Globus pallidus (tissue), 1 donor: ENCODE data around the gene FAM234A.
A peak's percentile ranks its signal among the peaks of the same experiment; 100 is the strongest.
"Not testable (repeated sequence)": the region's sequence is repeated elsewhere in the genome, so short reads cannot be mapped to it uniquely, and the experiment has no call there.

Source experiments
- DNase-seq: peaks from one replicate; pipeline ENCODE4 v3.0.0-alpha.2; 2015; ENCODE audit warnings: low spot score

Gene FAM234A, protein sequence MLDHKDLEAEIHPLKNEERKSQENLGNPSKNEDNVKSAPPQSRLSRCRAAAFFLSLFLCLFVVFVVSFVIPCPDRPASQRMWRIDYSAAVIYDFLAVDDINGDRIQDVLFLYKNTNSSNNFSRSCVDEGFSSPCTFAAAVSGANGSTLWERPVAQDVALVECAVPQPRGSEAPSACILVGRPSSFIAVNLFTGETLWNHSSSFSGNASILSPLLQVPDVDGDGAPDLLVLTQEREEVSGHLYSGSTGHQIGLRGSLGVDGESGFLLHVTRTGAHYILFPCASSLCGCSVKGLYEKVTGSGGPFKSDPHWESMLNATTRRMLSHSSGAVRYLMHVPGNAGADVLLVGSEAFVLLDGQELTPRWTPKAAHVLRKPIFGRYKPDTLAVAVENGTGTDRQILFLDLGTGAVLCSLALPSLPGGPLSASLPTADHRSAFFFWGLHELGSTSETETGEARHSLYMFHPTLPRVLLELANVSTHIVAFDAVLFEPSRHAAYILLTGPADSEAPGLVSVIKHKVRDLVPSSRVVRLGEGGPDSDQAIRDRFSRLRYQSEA

DNA sequence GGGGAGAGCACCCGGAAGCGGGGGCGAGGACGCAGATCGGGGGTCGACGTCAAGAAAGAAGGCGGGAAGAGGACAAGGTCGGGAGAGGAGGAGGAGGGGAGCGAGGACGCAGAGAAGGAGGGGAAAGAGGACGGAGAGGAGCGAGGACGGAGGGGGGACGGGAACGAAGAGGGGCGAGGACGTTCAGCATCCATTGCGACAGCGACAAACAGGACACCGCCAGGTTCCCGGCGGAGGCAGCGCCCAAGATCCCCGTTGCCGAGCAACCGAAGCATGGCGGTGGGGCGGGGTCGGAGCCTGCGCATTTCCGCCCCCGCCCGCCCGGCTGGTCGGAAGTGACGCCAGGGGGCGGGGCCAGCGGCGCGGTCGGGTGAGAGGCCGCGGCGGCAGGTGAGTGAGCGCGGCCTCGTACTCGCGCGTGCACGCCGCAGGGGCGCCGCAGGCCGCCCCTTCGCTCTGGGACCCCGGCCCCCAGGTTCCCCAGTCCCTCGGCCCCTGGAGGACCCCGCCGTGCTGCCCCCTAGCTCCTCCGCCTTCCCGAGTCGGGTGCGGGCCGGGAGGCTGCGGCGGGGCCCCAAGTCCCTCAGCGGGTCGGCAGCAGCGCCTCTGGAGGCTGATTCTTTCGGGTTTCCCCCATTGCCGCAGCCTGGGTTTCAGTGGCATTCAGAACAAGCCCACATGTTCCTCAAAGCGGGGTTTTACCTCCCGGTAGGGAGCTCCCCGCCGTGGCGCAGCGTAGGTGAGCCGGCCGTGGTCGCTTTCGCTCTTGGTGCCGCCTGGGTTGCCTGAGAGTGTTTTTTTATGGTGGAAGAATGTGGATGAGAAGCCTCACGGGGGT is at the start of gene FAM234A:
TSS of gene FAM234A (plus strand) at position 354 of the 838 bp plus-strand sequence. CDS start 19,593 bp downstream, outside the sequence.
- peak; percentile 92 for DNase-seq

DNA sequence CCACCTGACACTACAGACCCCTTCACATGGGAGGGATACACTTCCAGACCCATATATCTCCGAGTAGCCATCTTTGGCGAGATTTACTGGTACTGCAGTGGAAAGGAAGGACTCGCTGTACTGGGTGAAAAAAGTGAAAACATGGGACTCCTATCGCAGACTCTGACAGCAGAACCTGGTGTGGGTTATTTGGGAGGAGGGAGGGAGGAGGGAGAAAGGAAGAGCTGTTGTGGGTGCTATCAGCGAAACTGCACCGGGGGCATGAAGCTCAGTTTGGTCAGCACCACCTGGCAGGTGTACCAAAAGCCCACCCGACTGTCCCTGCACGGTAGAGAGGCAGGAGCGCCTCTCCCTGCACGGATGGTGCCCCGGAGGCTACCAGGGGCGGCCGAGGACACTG is 49.4 kb upstream of the FAM234A start:
- DNase-seq, result no peak

DNA sequence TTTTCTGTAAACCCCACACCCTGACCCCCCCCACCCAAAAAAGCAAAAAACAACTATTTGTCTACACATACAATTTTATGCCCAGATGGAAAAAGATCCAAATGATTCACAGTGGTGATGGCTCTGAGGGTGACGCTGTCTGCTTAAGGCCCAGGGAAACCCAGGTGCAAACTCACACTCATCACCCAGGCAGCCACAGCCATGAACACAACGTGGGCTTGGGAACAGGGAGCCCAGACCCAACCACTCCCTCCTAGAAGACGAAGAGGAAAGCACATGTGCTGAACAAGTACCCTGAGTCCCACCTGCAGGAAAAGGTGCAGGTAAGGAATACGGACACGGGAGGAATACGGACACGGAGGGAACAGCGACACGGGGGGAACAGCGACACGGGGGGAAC is 48.9 kb upstream of the FAM234A start:
- DNase-seq, result no peak

DNA sequence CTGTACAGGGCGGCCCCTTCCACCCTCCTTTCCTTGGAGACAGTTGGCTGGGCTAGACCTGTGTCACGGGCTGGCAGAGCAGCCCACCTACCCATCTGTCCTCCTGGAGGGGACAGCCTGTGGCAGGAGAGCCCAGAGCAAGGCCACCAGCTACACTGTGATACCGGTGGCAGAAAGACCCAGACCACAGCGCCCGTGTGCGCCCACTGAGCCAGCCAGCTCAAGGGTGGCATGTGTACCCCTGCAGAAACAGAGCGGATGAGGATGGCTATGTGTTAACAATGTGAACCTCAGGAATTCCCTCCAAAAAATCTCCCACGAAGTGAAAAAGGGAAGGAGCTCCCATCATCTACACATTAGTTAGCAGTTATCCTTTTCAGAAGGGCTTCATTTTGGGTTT is 47.3 kb upstream of the FAM234A start:
- DNase-seq, result no peak

DNA sequence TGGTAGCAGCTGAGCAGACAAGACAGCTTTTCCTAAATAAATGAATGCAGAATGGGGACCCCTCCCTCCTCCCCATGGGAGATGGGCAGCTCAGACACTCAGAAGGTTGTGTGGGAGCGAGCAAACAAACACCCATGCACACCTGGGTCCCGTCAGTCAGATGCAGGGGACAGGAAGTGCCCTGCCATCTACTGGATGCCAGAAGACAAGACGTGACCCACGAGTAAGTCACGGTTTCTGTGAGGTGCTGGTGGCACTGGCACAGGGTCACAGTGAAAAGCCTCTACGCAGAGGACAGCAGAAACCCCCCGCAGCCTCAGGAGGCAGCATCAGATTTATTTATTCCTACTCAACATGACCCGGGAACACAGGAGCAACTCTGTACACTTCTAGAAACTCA is 45.9 kb upstream of the FAM234A start:
- DNase-seq, result no peak

DNA sequence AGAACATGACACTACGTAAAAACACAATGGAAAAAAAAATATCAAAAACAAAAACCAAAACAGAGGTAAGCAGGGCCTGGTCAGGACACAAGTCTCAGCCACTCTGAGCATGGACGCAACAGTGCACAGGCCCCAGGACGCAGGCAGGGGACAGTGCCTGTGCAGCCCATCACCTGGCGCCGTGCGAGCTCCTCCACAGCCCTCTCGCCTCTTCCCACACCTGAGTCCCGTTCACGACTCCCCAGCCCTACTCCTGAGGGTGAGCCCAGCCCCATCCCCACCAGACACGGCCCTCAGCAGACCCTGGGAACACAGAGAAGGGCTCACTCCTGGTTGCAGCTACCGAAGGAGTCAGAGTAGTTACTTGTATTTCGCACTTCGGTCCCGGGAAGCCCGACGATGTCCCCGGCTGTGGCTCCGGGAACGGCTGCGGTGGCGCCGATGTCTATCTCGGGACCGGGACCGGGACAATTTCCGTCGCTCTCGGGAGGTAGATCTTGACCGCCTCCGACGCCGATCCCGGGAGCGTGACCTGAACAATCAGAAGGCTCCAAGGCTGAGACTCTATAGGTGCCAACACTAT is 44.9 kb upstream of the FAM234A start:
- no peak for DNase-seq

DNA sequence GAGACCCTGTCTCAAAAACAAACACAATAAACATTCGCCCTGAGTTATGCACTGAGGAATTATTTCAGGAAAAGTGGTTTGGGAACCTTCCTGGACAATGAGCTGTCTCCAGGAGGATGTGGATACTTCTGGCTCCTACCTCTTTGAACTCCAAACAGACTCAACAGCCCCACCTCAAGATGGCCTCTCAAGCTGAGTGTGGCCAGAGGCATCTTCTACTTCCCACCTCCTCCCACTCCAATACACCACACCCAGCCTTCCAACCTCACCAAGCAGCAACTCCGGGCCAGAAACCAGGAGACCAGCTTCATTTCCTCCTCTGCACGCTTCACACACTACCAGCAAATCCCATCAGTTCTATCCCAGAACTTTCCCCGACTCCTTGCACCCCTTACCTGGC is 42.8 kb upstream of the FAM234A start:
- no peak for DNase-seq

DNA sequence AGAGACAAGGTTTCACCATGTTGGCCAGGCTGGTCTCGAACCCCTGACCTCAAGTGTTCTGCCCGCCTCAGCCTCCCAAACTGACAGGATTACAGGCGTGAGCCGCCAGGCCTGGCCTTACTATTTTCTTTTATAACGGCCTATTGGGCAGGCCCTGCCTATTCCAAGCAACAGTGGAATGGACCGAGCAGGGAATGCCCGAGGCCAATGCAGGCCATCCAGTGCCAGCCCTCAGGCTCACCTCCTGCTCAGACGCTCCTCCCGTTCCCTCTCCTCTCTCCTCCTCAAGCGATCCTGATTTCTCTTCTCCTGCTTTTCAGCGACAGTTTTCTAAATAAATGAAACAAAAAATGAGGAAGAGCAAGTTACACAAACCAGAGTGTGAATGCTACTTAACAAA is 41.9 kb upstream of the FAM234A start:
- DNase-seq, result no peak

DNA sequence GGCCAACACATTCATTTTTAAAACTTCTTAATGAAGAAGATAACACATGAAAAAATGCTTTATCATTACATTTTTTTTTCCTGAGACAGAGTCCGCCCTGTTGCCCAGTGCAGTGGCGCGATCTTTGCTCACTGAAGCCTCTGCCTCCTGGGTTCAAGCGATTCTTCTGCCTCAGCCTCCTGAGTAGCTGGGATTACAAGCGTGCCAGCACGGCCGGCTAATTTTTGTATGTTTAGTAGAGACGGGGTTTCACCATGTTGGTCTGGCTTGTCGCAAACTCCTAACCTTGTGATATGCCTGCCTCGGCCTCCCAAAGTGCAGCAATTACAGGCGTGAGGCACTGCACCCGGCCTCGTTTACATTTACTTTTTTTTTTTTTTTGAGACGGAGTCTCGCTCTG is 41.2 kb upstream of the FAM234A start:
- DNase-seq, result no peak

DNA sequence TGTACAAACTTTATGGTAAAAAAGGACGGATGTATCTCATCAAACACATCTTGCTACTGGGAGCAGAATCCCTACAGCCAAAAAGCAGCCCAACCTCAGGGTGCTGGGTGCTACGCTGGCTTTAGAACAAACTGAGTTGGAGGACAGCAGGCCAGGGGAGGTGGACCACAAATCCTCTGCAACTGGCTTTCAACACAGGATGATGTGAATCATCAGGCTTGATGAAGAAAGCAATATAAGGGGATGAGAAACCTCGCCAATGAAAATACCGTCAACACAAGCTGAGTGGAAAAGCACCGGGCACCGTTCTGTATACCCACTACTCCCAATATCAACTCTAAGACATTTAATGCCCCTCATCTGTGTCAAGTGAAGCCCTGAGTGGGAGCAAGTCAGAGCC is 40.1 kb upstream of the FAM234A start:
- DNase-seq, result no peak

DNA sequence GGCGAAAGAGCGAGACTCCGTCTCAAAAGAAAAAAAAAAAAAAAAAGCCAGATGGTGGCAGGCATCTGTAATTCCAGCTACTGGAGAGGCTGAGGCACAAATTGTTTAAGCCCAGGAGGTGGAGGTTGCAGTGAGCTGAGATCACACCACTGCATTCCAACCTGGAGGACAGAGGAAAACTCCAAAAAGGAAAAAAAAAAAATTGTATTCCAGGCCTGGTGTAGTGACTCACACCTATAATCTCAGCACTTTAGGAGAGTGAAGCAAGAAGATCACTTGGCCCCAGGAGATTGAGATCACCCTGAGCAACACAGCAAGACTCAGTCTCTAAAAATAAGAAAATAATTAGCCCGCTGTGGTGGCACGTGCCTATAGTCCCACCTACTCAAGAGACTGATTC is 34.2 kb upstream of the FAM234A start:
- DNase-seq, result no peak

DNA sequence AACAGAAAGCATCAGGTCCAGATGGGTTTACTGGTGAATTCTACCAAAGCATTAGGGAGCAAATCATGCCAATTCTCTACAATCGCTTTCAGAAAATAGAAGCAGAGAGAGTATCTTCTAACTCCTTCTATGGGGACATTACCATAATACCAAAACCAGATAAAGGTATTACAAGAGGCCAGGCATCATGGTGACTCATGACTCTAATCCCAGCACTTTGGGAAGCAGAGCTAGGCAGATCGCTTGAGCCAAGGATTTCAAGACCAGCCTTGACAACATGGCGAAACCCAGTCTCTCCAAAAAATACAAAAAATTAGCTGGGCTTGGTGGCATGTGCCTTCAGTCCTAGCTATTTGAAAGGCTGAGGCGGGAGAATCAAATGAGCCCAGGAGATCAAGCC is 31.4 kb upstream of the FAM234A start:
- no peak for DNase-seq

DNA sequence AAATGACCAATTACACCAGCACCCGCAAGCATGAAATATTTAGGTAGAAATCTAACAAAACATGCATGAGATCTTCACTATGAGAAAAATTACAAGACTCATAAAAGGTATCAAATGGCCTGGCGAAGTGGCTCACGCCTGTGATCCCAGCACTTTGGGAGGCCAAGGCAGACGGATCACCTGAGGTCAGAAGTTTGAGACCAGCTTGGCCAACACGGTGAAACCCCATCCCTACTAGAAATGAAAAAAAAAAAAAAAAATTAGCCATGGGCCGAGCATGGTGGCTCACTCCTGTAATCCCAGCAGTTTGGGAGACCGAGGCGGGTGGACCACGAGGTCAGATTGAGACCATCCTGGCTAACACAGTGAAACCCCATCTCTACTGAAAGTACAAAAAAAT is 30.6 kb upstream of the FAM234A start:
- DNase-seq, result not testable (repeated sequence)

DNA sequence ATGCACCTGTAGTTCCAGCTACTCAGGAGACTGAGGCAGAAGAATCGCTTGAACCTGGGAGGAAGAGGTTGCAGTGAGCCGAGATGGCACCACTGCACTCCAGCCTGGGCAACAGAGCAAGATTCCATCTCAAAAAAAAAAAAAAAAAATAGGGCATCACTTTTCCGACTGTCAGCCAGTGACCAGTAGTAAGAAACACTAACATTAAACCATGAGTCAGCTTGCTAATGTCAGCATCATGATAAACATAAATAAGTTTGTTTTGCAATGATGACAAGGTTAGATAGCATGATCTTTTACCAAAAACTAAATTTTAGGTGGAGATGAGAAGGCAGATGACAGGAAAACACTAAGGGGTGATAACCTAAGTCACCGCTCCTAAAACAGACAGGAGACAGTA is 25.3 kb upstream of the FAM234A start:
- not testable (repeated sequence) for DNase-seq

DNA sequence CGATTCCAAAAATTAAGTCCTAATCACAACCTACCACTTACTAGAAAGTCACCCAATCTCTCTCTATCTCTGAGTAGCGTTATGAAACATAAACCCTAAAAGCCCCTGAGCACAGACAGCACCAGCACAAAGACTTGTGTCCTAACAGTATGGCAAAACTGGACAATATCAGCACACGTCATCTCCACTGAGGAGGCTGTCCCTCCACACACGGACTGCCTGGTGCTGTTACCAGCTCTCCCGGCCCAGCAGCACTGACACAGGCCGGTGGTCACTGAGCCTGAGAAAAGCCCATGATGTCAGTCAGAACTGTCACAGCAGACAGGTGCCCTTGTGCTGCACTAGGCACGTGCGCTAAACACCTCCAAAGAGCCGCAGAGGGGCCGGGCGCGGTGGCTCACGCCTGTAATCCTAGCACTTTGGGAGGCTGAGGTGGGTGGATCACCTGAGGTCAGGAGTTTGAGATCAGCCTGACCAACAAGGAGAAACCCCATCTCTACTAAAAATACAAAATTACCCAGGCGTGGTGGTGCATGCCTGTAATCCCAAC is 22.9 kb upstream of the FAM234A start:
- DNase-seq, result not testable (repeated sequence)

DNA sequence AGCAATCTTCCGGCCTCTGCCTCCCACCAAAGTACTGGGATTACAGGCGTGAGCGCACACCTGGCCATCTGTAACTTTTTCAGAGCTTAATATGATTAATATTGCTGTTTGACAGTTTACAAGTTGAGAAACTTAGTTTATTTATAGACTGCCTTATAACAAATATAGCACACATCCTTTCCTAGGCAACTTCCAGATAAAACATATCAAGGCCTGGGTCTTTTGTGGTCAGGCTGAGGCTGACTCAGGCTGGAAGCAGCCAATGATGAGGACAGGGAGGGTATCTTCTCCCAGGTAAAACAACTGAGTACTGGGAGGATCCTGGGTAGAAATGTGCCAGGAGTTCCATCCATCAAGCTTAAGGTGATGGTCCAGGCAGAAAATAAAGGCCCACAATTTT is 21.6 kb upstream of the FAM234A start:
- no peak for DNase-seq

DNA sequence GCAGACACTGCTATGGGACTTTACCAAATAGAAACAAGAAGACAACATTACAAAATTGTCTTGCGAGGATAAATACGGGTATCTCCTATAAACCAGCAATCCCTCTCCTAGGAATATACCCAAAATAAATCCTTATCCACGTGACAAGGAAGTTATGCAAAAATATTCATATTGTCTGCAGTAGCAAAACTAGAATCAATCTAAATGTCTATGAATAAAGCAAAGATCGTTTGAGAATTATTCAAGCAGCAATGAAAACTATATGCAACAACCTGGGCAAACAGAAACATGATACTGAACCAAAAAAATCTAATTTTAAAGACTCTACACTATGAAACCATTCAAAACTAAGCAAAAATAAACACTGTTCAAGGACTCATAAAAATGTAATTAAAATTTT is 14.6 kb upstream of the FAM234A start:
- no peak for DNase-seq

DNA sequence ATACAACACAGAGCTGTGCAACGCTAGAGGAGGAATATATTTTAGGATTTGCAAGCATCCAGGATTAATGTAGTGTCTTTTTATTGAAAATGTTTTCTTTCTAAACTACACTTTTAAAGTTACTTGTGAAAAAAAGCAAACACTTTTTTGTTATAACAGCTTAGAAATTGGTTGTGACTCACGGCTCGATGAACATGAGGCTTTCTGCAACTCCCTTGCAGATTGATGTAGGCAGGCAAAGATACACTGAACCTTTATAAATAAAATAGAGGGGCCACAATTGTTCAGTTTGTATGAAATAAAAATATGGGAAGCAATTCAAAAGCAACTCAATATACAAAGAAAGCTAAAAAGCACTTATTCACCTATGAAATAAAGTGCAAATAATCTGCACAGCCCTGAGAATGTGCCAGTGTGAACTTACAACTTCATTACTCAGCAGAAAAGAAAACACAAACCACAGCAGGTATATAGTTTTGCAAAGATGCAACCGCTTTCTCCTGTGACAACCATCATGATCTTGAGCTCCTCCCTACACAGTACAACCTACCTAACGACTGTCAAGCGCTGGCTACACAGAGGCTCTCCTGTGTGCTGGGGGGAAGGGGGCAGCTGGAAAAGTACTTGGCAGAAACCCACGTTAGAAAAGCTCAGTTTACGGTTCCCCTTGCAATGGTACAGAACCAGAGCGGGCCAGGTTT is 6.3 kb upstream of the FAM234A start:
- no peak for DNase-seq

DNA sequence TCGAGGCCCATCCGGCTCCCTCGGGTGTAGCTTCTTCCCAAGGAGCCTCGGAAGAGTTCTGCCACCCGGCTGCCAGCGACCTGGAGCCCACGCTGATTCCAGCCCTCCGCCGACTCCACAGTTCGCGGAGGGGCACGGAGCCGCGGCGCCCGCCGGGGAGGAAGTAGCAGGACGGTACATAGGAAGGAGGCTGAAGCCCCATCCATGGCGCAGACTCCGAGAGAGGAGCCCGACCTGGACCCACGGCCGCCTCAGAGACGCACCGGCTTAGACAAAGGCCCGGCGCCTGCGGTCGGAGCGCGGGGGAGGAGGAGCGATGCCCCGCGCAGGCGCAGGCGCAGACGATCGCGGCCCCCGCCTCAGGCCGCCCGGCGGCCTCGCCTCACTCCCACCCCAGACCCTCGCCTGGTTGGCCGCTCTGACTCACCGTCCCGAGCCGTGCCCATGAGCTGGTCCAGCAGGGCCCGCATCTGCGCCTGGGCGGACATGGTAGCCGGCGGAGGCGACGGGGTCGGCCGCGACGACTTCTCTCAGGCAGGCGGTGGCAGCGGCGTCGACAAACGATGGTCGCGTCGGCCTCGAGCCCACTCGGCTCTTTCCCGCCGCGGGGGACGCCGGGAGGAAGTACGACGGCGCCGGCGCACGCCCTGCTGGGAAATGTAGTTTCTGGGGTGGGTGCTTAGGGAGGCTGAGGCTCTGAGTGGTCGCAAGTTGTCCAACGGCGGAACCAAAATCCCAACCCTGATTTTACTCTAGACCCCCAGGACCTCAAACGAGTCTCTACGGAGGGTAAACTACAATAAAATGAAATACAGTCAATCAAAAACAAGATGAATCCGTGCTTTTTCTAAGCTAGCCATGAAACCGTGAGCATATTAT is 5.5 kb upstream of the FAM234A start, which contains the start of gene LUC7L:
TSS of gene LUC7L (minus strand) at position 598 of the 879 bp plus-strand sequence. CDS start at position 488, 110 bp downstream.
- DNase-seq, result peak; percentile 89

DNA sequence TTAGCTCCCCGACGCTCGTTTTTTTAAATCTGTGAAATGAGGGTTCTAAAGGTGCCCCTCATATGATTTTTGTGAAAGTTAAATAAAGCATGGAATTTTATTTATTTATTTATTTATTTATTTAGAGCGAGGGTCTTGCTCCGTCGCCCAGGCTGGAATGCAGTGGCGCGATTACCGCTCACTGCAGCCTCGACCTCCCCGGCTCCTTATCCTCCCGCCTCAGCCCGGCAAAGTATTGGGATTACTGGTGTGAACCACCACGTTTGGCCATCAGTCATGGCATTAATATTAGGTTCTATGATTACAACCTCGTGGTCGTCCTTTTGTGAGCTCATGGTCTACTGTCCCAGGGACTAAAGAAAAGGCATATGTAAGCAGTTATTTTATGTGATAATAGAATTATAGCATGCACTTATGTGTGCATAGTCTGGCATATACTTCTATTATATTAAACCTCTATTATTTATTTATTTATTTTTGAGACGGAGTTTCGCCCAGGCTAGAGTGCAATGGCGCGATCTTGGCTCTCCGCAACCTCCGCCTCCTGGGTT is 4.8 kb upstream of the FAM234A start:
- DNase-seq, result no peak
